Measurements from ENCODE around the gene FRRS1.

GRCh38 chr1:99682291-99682751 lies 84.1 kb downstream of the FRRS1 start:
- TF ChIP-seq CTCF (IDR thresholded peaks at IDR 0.05) (no peak), POLR2A (IDR thresholded peaks at IDR 0.05) (no peak)

All from esophagus squamous epithelium (tissue), 4 donors.